Activated CD4-positive, CD25-positive, alpha-beta regulatory T cell treated with anti-CD3 and anti-CD28 coated beads, Interleukin-2, amount 50 U/mL, for 24 hours (primary cell): ENCODE measurements around the gene KCNAB3.
"Not testable (repeated sequence)": the region's sequence is repeated elsewhere in the genome, so short reads cannot be mapped to it uniquely, and the experiment has no call there.

ENCODE experiments used
- ATAC-seq, 2 donors: fragments of 150-1000 bp; cut with Tn5 transposase; one replicate each; pipeline ENCODE4 v1.10.0; 2021; ENCODE audit warnings: mild to moderate bottlenecking in 1 of 2, moderate library complexity in 1 of 2

Gene KCNAB3

DNA sequence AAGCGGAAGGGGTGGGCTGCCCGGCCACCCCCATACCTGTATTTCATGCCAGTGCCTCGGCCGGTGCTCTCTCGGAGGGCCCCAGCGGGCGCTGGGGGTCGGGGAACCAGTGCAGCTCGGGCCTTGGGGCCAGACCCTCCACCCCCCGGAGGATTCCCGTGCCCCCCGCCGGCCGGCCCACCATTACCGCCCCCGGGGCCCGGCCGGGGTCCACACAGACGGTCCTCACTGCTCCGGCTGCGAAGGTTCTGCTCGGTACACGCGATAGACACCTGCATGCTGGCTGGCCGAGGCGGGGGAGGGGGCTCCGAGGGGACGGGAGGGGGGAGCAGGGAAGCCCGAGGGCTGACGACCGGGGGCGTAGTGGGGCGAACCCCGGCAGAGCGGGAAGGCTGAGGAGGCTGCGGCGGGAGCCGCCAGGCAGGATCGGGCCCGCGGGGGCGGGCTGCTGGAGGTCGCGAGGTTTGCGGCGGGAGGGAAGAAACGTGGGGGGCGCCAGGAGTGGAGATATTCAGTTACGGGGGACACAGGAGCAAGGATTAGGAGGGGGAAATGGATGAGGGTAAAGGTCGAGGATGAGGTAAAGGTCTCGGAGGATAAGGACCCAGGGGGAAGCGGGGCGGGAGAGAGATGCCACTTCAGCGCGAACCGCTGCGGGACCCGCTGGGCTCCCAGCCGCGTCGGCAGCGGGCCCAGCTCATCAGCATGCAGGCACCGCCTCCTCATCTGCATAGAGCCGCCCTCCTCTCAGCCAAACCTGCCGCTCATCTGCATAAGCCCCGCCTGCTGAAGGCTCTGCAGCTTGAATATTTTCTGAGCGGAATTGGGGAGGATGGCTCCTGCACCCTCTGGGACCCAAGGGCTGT lies at the start of gene KCNAB3:
TSS of gene KCNAB3 (minus strand) at position 699 of the 866 bp plus-strand sequence. CDS start at position 278, 421 bp downstream.
- ATAC-seq = no peak

GRCh38 chr17:7977805-7978204 lies 48.1 kb upstream of the KCNAB3 start:
- peak in 1 of 2 donors; percentile 60 for ATAC-seq

DNA sequence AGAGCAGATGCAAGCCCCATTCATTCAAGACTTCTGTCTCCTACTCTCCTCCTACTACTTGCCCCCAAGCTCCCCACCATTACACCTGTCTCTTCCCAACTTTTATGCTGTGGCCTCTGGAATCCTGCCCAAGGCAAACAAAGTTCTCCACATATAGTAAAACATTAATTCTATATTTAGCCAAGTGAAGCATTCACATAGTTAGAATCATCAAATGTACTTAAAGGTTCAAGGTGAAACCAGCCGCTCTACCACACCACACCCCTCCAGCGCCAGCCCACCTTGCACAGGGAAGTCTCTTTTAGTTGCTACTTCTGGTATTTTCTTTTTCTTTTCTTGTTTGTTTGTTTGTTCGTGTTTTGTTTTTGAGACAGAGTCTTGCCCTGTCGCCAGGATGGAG lies 47.4 kb upstream of the KCNAB3 start:
- no peak for ATAC-seq

GRCh38 chr17:7974638-7975131 lies 45.0 kb upstream of the KCNAB3 start:
- ATAC-seq = no peak

DNA sequence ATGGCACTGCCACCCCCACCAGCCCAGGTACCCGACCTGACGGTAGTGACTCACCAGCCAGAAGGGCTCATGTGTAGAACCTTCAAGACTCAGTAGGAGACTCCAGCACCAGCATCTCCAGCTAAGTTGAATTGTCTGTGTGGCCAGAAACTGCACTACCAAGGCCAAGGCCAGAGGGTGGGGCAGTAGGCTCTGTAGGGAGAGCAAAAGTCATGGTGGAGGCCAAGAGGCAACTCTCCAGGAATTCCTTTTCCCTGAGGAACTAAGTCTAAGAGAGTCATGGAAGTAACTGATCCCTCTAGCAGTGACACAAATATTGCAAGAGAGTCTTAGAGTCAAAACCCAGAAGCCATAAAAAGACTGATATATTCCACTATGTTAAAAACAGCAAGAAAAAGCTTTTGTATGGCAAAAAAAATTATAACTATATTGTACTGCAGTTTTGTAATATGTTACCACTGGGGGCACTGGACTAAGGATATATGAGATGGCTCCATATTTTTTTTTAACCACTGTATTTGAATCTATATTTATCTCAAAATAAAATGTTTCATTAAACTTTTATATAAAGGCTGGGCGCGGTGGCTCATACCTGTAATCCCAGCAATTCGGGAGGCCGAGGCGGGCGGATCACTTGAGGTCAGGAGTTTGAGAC lies 42.6 kb upstream of the KCNAB3 start:
- ATAC-seq = no peak

DNA sequence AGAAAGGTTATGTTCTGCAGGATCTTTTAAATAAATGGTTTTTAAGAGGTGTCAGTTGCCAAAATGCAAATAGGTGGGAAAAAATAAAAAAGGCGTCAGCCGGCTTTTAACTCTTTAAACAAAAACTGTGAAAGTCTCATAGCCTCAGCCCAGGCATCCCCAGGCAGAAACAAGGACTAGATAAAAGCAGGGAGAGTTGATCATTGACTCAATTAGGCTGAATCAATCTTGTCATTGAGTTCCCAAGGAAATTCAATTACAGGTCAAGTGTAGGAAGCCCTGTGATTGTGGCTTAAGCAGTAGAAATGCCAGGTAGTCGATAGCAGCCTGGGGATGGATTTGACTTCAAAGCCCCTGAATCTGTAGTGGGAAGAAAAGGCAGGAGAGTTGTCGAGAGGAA lies 42.0 kb upstream of the KCNAB3 start:
- ATAC-seq = no peak

GRCh38 chr17:7969433-7969832 lies 39.8 kb upstream of the KCNAB3 start:
- ATAC-seq = no peak

GRCh38 chr17:7967751-7968150 lies 38.1 kb upstream of the KCNAB3 start:
- ATAC-seq = no peak

DNA sequence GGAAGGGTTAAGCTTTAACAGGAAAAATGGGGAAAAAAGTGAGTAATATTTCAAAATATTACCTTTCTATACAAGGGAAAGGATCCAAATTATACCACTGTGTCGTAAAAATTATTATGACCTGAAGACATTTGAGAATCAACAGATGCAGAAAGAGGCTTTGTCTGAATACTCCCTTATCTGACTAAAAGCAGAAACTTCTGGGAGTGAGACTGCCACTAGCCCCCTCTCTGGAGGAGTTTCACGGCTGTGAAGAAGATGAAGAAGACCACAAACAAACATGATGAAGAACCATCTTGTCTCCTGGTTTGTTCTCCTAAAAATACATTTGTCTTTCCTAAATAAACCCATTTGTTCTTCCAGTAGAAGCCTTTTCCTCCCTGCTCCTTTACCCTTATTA lies 31.8 kb upstream of the KCNAB3 start:
- no peak for ATAC-seq

- ATAC-seq = no peak
These were observed 30.0 kb upstream of the KCNAB3 start for GRCh38 chr17:7959503-7960253.

GRCh38 chr17:7956228-7956965 lies 26.7 kb upstream of the KCNAB3 start:
- ATAC-seq = no peak

DNA sequence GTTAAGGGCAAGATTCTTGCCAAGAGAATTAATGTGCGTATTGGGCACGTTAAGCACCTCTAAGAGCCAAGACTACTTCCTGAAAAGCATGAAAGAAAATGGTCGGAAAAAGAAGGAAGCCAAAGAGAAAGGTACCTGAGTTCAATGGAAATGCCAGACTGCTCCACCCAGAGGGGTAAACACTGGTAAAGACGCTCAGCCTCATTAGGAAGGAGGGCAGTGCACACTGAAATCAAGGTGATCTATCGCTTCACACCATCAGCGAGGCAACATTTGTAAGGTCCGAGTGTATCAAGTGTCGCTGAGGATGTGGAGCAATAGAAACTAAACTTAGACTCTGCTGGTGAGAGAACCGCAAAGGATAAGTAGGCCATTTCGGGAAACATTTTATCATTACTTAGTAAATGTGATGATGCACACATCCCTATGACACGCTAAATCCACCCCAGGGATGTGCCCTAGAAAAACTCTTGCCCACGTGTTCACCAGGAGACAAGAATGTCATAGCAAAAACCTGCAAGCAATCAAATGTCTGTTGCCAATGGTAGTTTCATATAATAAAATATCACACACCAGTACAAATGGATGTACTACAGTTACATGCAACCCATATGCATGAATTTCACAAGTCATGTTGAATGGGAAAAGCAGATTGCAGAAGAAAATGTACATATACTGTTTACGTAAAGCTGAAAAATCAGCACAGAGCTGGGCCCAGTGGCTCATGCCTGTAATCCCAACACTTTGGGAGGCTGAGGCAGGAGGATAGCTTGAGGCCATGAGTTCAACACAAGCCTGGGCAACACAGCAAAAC lies 26.0 kb upstream of the KCNAB3 start:
- no peak for ATAC-seq

DNA sequence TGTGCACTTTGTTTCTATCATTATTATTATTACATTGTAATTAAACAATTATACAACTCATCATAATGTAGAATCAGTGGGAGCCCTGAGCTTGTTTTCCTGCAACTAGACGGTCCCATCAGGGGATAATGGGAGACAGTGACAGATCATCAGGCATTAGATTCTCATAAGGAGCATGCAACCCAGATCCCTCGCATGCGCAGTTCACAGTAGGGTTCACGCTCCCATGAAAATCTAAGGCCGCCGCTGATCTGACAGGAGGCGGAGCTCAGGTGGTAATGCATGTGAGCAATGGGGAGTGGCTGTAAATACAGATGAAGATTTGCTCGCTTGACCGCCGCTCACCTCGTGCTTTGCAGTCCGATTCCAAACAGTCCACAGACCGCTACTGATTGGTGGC lies 23.6 kb upstream of the KCNAB3 start:
- ATAC-seq = not testable (repeated sequence)

DNA sequence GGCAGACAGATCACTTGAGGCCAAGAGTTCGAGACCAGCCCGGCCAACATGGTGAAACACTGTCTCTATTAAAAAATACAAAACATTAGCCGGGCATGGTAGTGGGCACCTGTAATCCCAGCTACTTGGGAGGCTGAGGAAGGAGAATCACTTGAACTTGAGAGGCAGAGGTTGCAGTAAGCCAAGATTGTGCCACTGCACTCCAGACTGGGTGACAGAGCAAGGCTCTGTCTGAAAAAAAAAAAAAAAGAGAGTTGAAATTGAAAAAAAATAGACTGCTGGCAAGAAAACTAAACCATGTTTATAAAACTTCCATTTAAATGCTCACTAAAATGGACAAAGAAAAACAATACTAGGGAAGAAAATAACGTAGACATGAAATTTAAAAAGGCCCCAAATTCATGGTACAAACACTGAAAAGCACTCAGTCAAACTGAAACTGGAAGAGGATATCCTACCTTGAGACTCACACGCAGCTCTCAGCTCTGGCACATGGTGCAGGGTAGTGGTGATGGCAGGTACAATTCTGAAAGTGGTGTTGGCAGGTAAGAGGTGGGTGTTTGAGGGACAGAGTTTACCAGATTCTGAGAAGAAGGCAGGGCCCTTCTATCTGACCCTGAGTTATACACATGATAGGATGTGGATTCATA lies 21.6 kb upstream of the KCNAB3 start:
- peak; percentile 99 for ATAC-seq

GRCh38 chr17:7950578-7950977 lies 20.9 kb upstream of the KCNAB3 start:
- ATAC-seq = no peak

GRCh38 chr17:7947651-7948050 lies 18.0 kb upstream of the KCNAB3 start:
- no peak for ATAC-seq

- ATAC-seq = no peak
These were observed 16.8 kb upstream of the KCNAB3 start for GRCh38 chr17:7946441-7946840.

GRCh38 chr17:7945651-7946050 lies 16.0 kb upstream of the KCNAB3 start:
- ATAC-seq = no peak

GRCh38 chr17:7944326-7944725 lies 14.7 kb upstream of the KCNAB3 start:
- no peak for ATAC-seq

DNA sequence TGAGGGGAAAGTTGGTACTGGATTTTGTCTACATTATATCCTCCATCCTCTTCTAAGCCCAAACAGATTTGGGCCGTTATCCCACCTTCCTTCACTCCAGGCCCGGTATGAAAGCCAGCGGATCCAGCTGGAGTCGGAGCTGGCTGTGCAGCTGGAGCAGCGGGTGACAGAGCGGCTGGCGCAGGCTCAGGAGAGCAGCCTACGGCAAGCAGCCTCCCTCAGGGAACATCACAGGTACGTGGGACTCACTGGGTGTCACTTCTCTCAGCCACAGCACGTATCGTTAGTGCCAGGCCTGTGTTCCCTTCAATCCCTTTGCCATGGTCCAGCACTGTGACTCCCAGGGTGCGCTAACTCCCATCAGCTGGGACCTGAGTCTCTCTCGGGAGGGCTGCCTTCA lies 13.6 kb upstream of the KCNAB3 start:
- no peak for ATAC-seq

GRCh38 chr17:7940743-7941142 lies 11.1 kb upstream of the KCNAB3 start:
- no peak for ATAC-seq
